ENCODE data around the gene ERMN. TPM values are rescaled to one million over a fixed set of nuclear protein-coding genes. Genes with fewer than 3 reads are reported as not detected.
A peak's percentile ranks its signal among the peaks of the same experiment; 100 is the strongest.

ERMN gene
- total RNA-seq, 2 experiments from 2014 or later: 0.87 to 1.3 TPM

DNA sequence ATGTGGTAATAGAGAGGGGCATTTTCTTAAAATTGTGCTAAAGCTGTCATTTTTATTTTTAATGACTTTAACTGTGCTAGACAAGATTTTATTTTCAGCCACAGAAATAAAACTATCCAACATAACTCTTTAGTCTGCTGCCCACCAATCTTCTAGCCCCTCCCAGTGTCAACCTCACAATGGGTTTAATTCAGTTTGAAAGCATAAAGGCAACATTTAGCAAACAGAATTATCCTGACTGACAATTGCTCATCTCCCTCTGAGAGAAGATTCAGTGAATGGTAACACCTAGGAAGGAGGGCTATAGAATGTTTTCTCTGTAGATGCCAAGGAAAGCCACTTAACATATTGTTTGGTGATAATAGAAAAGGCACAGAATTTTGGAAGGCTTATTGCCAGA lies 5.2 kb downstream of the ERMN start:
- intact Hi-C loops (cut with micrococcal nuclease): no loop called here
- ATAC-seq: no peak
- no peak for DNase-seq
- POLR2A ChIA-PET: interaction anchor here (0.8 kb wide), 1 partner anchor 9 kb away, joined by 3 read pairs; no protein-coding TSS in a partner anchor
- Mint-ChIP-seq H3K4me1 (ENCODE audit: low read depth) (peaks cover 23% of the 10 kb centered on the region), H3K27me3 (no peaks in the 10 kb centered on the region), H3K27ac (no peak overlapping the region), H3K36me3 (ENCODE audit: low read depth) (peaks cover 13% of the 10 kb centered on the region), H3K9me3 (peaks cover 2% of the 10 kb centered on the region), H3K4me3 (no peak overlapping the region)
- TF ChIP-seq, protein P1, sequence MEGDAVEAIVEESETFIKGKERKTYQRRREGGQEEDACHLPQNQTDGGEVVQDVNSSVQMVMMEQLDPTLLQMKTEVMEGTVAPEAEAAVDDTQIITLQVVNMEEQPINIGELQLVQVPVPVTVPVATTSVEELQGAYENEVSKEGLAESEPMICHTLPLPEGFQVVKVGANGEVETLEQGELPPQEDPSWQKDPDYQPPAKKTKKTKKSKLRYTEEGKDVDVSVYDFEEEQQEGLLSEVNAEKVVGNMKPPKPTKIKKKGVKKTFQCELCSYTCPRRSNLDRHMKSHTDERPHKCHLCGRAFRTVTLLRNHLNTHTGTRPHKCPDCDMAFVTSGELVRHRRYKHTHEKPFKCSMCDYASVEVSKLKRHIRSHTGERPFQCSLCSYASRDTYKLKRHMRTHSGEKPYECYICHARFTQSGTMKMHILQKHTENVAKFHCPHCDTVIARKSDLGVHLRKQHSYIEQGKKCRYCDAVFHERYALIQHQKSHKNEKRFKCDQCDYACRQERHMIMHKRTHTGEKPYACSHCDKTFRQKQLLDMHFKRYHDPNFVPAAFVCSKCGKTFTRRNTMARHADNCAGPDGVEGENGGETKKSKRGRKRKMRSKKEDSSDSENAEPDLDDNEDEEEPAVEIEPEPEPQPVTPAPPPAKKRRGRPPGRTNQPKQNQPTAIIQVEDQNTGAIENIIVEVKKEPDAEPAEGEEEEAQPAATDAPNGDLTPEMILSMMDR (IDR thresholded peaks at IDR 0.05): no peak
- CTCF ChIA-PET: interaction anchor here (1.5 to 16.6 kb wide), 4 partner anchors 7 to 16 kb away, joined by 4 to 246 read pairs (median 46); partner anchors contain the start of gene ERMN

DNA sequence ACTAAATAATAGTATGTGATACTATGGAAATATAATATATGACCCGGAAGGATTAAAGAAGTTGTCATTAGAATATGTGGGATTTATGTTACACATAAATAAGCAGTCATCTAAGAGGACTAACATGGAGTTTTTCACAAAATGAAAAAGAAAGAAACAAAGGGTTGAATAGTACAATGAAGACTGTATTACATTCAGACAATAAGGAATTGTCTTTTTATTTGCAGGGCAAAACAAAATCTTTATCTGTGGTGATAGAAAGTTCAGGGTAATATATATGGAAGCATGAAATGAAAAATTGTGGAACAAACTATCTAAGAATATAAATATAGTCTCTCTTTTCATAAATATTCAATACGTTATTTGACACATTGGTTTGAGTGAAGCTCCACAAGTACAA lies 5.8 kb downstream of the ERMN start:
- Mint-ChIP-seq H3K36me3 (ENCODE audit: low read depth) (peaks cover 11% of the 10 kb centered on the region), H3K27me3 (no peaks in the 10 kb centered on the region), H3K27ac (no peak overlapping the region), H3K4me3 (no peak overlapping the region), H3K9me3 (peaks cover 2% of the 10 kb centered on the region), H3K4me1 (ENCODE audit: low read depth) (peaks cover 24% of the 10 kb centered on the region)
- intact Hi-C loops (cut with micrococcal nuclease): loop anchor here (5.0 kb wide), 1 partner anchor 163 kb away; no protein-coding TSS in a partner anchor
- ATAC-seq (no peak), DNase-seq (no peak)
- TF ChIP-seq, protein P1 (IDR thresholded peaks at IDR 0.05): no peak
- POLR2A ChIA-PET: interaction anchor here (0.8 kb wide), 1 partner anchor 10 kb away, joined by 3 read pairs; no protein-coding TSS in a partner anchor
- CTCF ChIA-PET: interaction anchor here (1.5 to 16.6 kb wide), 4 partner anchors 8 to 16 kb away, joined by 4 to 246 read pairs (median 46); partner anchors contain the start of gene ERMN

DNA sequence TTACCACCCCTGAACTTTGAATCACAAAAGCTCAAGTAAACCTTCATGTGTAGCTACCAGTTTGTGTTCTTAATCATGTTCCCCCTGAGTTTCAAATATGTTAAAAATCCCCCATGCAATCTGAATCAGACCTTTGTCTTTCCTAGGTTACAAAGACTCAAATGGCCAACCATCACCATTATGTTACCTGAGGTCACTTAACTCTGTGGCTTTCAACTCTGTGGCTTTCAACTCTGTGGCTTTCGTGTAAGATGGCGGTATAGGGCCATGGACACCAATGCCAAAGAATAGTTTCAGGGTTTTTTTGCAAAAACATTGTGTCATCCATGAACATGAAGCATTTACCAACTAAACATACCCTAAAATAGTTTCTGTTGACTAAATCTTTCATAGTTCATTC lies 6.7 kb downstream of the ERMN start:
- CTCF ChIA-PET: interaction anchor here (2.8 to 16.6 kb wide), 3 partner anchors 9 to 17 kb away, joined by 13 to 246 read pairs (median 79); partner anchors contain the start of gene ERMN
- Mint-ChIP-seq H3K36me3 (ENCODE audit: low read depth) (peaks cover 11% of the 10 kb centered on the region), H3K9me3 (peaks cover 2% of the 10 kb centered on the region), H3K4me1 (ENCODE audit: low read depth) (peaks cover 24% of the 10 kb centered on the region), H3K4me3 (no peak overlapping the region), H3K27me3 (no peaks in the 10 kb centered on the region), H3K27ac (no peak overlapping the region)
- intact Hi-C loops (cut with micrococcal nuclease): loop anchor here (5.0 kb wide), 1 partner anchor 163 kb away; no protein-coding TSS in a partner anchor
- POLR2A ChIA-PET: interaction anchor here (0.9 to 1.0 kb wide), 2 partner anchors 8 to 97 kb away, joined by 3 read pairs; no protein-coding TSS in a partner anchor
- ATAC-seq (peak; percentile 17), DNase-seq (no peak)
- TF ChIP-seq, protein P1 (IDR thresholded peaks at IDR 0.05): no peak

DNA sequence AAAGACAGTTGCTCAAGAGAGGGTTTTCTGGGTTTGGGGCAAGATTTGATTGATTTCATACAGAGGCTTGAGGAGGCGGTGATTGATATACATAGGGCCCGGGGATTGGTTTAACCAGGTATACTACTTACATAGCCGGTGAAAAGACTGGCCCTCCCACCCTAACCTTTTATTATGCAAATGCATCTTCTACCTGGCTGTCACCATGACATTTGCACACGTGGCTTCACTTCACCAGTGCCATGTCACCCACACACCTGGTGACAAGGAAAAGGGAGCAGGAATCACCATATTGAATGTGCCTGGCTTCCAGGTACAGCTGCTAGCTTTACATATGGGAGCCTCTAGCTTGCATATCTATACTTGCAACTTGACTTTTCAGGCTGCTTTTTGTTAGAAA lies 9.7 kb downstream of the ERMN start:
- TF ChIP-seq, protein P1 (IDR thresholded peaks at IDR 0.05): no peak
- ATAC-seq (no peak), DNase-seq (no peak)
- ChIA-PET POLR2A (no interaction called here), CTCF (interaction anchor here (1.0 to 16.6 kb wide), 5 partner anchors 12 to 176 kb away, joined by 3 to 246 read pairs (median 7); partner anchors contain the start of gene ERMN)
- H3K4me3 Mint-ChIP-seq: no peak overlapping the region
- peaks cover 21% of the 10 kb centered on the region for H3K4me1 Mint-ChIP-seq (ENCODE audit: low read depth)
- H3K27ac Mint-ChIP-seq: no peak overlapping the region
- peaks cover 3% of the 10 kb centered on the region for H3K36me3 Mint-ChIP-seq (ENCODE audit: low read depth)
- no peaks in the 10 kb centered on the region for H3K27me3 Mint-ChIP-seq
- peaks cover 2% of the 10 kb centered on the region for H3K9me3 Mint-ChIP-seq
- intact Hi-C loops (cut with micrococcal nuclease): loop anchor here (5.0 kb wide), 1 partner anchor 166 kb away; no protein-coding TSS in a partner anchor

DNA sequence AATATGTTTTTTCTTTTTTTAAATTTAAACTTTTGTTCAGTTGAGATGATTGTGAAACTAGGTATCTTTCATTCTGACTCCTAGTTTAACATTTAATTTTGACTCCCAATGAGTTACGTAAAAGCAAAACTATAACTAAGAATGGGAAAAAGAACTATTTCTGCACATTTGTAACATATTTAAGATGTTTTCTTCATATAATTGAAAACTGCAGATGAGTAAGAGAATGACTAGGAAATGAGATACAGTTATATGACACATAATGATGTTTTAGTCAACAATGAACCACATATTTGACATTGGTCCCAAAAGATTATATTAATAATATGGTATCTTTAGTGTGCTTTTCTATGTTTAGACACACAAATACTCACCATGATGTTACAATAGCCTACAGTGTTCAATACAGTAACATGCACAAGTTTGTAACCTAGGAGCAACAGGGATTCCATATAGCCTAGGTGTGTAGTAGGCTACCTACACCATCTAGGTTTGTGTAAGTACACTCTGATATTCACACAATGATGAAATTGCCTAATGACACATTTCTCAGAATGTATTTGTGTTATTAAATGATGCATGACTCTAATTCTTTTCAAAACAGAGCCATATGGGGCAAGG lies 12.6 kb downstream of the ERMN start:
- Mint-ChIP-seq H3K4me3 (no peak overlapping the region), H3K9me3 (no peaks in the 10 kb centered on the region)
- POLR2A ChIA-PET: interaction anchor here (1.0 kb wide), 1 partner anchor 127 kb away, joined by 4 read pairs; no protein-coding TSS in a partner anchor

More for the DNA sequence above, 12.6 kb downstream of the ERMN start:
- CTCF ChIA-PET: interaction anchor here (1.2 to 8.4 kb wide), 3 partner anchors 15 to 180 kb away, joined by 3 to 79 read pairs (median 6); partner anchors contain the start of gene ERMN
- TF ChIP-seq, protein P1 (IDR thresholded peaks at IDR 0.05): no peak
- Mint-ChIP-seq H3K27ac (no peak overlapping the region), H3K36me3 (ENCODE audit: low read depth) (no peaks in the 10 kb centered on the region), H3K4me1 (ENCODE audit: low read depth) (peaks cover 15% of the 10 kb centered on the region), H3K27me3 (no peaks in the 10 kb centered on the region)
- intact Hi-C loops (cut with micrococcal nuclease): no loop called here
- DNase-seq (no peak), ATAC-seq (peak; percentile 34)

Measured in activated CD8-positive, alpha-beta T cell treated with anti-CD3 and anti-CD28 coated beads for 36 hours (primary cell).